Calu3 (cell line): ENCODE measurements around the gene TOM1L2. TPM values are rescaled to one million over a fixed set of nuclear protein-coding genes. Genes with fewer than 3 reads are reported as not detected.

ENCODE experiments used
- BruUV-seq: library from RNA; stranded (reverse); fragments of 400-500 nt; replicated peaks from 2 replicates; lab custom pipeline; 2021; lab: Mats Ljungman, UMichigan
- CTCF ChIA-PET: fragments of 300-600 bp; sonication (Branson Sonifier 250); formaldehyde crosslinking; loops from one replicate; lab custom pipeline; 2022; ENCODE audit warnings: antibody characterized with exemption; lab: Charles Lee
- DNase-seq: peaks from one replicate; pipeline ENCODE4 v3.0.0; 2022
- H3K27ac Mint-ChIP-seq: one replicate; pipeline ENCODE4 v1.8.0; 2022; ENCODE audit warnings: mixed read lengths; ENCODE audit not compliant: unreplicated experiment
- H3K27me3 Mint-ChIP-seq: one replicate; pipeline ENCODE4 v1.8.0; 2022; ENCODE audit warnings: mixed read lengths; ENCODE audit not compliant: unreplicated experiment
- H3K36me3 Mint-ChIP-seq: one replicate; pipeline ENCODE4 v1.8.0; 2022; ENCODE audit warnings: mild to moderate bottlenecking, moderate library complexity, mixed read lengths; ENCODE audit not compliant: insufficient read depth, unreplicated experiment
- H3K4me1 Mint-ChIP-seq: one replicate; pipeline ENCODE4 v1.8.0; 2022; ENCODE audit warnings: mild to moderate bottlenecking, low read depth, mixed read lengths; ENCODE audit not compliant: unreplicated experiment
- H3K4me3 Mint-ChIP-seq: one replicate; pipeline ENCODE4 v1.8.0; 2022; ENCODE audit warnings: mild to moderate bottlenecking, low read depth, moderate library complexity, mixed read lengths; ENCODE audit not compliant: unreplicated experiment
- H3K9me3 Mint-ChIP-seq: one replicate; pipeline ENCODE4 v1.8.0; 2022; ENCODE audit warnings: low read depth, mixed read lengths; ENCODE audit not compliant: unreplicated experiment
- intact Hi-C: fragments of 100-400 bp; cut with micrococcal nuclease; formaldehyde crosslinking; loops from one replicate; pipeline ENCODE4 v1.10.0; 2022; ENCODE audit not compliant: unreplicated experiment
- total RNA-seq: library from RNA; stranded (reverse); gene quantifications from 2 replicates; pipeline ENCODE4 v1.2.3, GENCODE V29; 2022
- TF ChIP-seq, protein P1 (sequence below): fragments of 200-600 bp; IDR thresholded peaks from one replicate; pipeline ENCODE4 v1.8.0; 2022; ENCODE audit warnings: antibody characterized with exemption; ENCODE audit not compliant: unreplicated experiment

The TOM1L2 gene
- total RNA-seq, 1 experiment from 2014 or later = 20.1 TPM

DNA sequence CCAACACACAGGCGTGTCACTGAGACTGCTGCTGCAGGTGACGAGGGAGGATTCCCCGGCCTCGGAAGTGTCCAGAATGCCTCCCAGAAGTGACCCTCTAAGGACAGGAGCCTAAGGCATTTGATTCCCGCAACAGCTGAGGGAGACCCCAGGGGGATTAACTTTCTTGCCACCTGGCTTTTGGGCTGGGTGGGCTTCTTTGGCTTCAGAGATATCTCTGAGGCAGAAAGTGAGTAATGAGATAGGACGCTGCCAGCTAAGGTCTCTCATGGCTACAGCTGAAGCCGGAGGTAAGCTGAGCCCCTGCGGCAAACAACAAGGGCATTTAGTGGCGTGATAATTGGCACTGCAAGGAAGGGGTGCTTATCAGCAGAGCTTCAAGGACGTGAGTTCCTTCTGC, 17.4 kb upstream of the TOM1L2 start:
- BruUV-seq = no TSS peak
- CTCF ChIA-PET = interaction anchor here (0.5 kb wide), 1 partner anchor 44 kb away, joined by 5 read pairs; no protein-coding TSS in a partner anchor
- H3K36me3 Mint-ChIP-seq = peaks cover 5% of the 10 kb centered on the region
- H3K27me3 Mint-ChIP-seq = no peaks in the 10 kb centered on the region
- TF ChIP-seq, protein P1, sequence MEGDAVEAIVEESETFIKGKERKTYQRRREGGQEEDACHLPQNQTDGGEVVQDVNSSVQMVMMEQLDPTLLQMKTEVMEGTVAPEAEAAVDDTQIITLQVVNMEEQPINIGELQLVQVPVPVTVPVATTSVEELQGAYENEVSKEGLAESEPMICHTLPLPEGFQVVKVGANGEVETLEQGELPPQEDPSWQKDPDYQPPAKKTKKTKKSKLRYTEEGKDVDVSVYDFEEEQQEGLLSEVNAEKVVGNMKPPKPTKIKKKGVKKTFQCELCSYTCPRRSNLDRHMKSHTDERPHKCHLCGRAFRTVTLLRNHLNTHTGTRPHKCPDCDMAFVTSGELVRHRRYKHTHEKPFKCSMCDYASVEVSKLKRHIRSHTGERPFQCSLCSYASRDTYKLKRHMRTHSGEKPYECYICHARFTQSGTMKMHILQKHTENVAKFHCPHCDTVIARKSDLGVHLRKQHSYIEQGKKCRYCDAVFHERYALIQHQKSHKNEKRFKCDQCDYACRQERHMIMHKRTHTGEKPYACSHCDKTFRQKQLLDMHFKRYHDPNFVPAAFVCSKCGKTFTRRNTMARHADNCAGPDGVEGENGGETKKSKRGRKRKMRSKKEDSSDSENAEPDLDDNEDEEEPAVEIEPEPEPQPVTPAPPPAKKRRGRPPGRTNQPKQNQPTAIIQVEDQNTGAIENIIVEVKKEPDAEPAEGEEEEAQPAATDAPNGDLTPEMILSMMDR = no peak
- intact Hi-C loops = no loop called here
- no peak overlapping the region for H3K4me3 Mint-ChIP-seq
- DNase-seq = no peak
- H3K27ac Mint-ChIP-seq = no peak overlapping the region
- peaks cover 10% of the 10 kb centered on the region for H3K4me1 Mint-ChIP-seq
- H3K9me3 Mint-ChIP-seq = no peaks in the 10 kb centered on the region

DNA sequence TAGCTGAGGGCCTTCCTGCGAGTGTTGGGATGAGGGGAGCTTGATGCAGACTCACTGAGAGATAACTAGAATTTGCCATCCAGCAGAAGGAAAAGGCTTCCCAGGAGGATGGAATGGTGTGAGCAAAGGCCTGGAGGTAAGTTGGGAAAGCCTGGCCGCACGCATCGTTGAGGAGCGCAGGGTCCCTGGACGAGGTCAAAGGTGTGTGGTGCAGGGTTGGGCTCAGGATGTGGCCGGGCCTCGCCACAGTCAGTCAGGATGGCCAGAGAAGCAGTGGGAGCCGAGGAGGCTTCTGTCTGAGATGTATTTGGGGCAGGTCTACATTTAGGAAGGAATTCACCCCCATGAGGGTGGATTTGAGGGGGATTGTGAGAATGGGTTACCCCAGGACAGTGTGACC, 16.9 kb upstream of the TOM1L2 start:
- H3K27ac Mint-ChIP-seq = no peak overlapping the region
- no peaks in the 10 kb centered on the region for H3K9me3 Mint-ChIP-seq
- CTCF ChIA-PET = no interaction called here
- DNase-seq = no peak
- BruUV-seq = no TSS peak
- intact Hi-C loops = no loop called here
- H3K4me3 Mint-ChIP-seq = no peak overlapping the region
- H3K36me3 Mint-ChIP-seq = peaks cover 5% of the 10 kb centered on the region
- H3K4me1 Mint-ChIP-seq = peaks cover 10% of the 10 kb centered on the region
- no peaks in the 10 kb centered on the region for H3K27me3 Mint-ChIP-seq
- TF ChIP-seq, protein P1 = no peak

DNA sequence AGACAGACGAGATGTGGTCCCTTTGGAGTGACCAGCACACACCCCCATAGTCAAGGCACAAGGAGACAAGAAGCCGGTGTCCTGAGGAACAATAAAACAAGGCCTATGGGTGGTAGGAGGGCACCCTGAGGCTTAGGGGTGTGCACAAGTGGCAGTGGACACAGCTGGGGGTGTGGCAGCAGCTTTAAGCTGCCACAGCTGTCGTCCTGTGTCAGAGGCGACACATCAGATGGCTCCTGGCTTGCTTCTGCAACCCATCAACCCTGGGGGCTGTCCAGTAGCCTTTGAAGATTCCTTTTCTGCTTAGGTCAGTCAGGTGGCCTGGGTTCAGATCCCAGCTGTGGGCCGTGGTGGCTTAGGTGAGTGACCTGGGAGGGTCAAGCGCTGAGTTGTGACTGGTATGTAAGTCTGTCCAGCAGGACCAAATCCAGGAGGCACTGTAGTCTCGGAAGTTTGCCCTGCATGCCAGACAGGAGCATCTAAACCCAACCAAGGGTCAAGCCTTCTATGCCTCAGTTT, 16.3 kb upstream of the TOM1L2 start:
- intact Hi-C loops = no loop called here
- Mint-ChIP-seq H3K27ac (no peak overlapping the region), H3K36me3 (peaks cover 5% of the 10 kb centered on the region), H3K4me1 (peaks cover 10% of the 10 kb centered on the region), H3K4me3 (no peak overlapping the region), H3K9me3 (no peaks in the 10 kb centered on the region), H3K27me3 (no peaks in the 10 kb centered on the region)
- DNase-seq = no peak
- BruUV-seq = no TSS peak
- TF ChIP-seq, protein P1 = no peak
- CTCF ChIA-PET = no interaction called here

DNA sequence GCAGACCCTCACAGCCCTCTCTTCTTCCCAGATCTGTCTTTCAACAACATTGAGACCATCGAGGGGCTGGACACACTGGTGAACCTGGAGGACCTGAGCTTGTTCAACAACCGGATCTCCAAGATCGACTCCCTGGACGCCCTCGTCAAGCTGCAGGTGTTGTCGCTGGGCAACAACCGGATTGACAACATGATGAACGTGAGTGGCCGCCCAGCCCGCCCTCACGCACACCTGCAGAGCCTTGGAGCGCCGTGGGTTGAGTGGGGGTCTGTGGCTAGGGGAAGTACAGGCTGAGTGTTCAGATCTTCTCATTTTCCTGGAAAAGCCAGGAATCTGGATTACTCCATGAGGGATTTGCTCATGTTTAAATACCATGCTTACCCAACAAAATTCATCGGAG, 15.7 kb upstream of the TOM1L2 start:
- TF ChIP-seq, protein P1 = no peak
- DNase-seq = no peak
- Mint-ChIP-seq H3K4me3 (no peak overlapping the region), H3K27me3 (no peaks in the 10 kb centered on the region), H3K4me1 (peaks cover 10% of the 10 kb centered on the region), H3K27ac (no peak overlapping the region), H3K9me3 (no peaks in the 10 kb centered on the region), H3K36me3 (peaks cover 5% of the 10 kb centered on the region)
- BruUV-seq = no TSS peak
- intact Hi-C loops = no loop called here
- CTCF ChIA-PET = no interaction called here
